CD14-positive monocyte (primary cell): ENCODE data around the gene ADAM11. TPM values are rescaled to one million over a fixed set of nuclear protein-coding genes. Genes with fewer than 3 reads are reported as not detected.
"Not testable (repeated sequence)": the region's sequence is repeated elsewhere in the genome, so short reads cannot be mapped to it uniquely, and the experiment has no call there.

Experiments used
- DNase-seq, 3 donors: peaks; one replicate each; pipeline ENCODE4 v3.0.0-alpha.2; 2011 to 2022
- H2AFZ ChIP-seq: 2 replicates; pipeline ENCODE4 v1.6.0; 2012; ENCODE audit warnings: mild to moderate bottlenecking, low read depth, low read length, inconsistent platforms; ENCODE audit not compliant: insufficient read depth, poor library complexity, severe bottlenecking
- H3K27ac ChIP-seq, 2 donors: 1 replicate in 1 of 2; 2 replicates in 1 of 2; pipeline ENCODE4 v1.5.1; 2012 to 2013; ENCODE audit warnings: low read length in 2 of 2, control low read depth in 1 of 2, inconsistent platforms in 1 of 2, low read depth in 1 of 2, mild to moderate bottlenecking in 1 of 2
- H3K27me3 ChIP-seq, 2 donors: one replicate each; pipeline versions ENCODE4 v1.6.0 to v1.6.1; 2011 to 2013; ENCODE audit warnings: low read length in 2 of 2; ENCODE audit not compliant: control insufficient read depth in 2 of 2, insufficient read depth in 2 of 2
- H3K36me3 ChIP-seq, 2 donors: replicated peaks in 1 of 2; 1 replicate in 1 of 2; 2 replicates in 1 of 2; pipeline versions ENCODE4 v1.5.1 to v1.6.1; 2012 to 2013; ENCODE audit warnings: low read length in 2 of 2, control low read depth in 1 of 2, inconsistent platforms in 1 of 2, mild to moderate bottlenecking in 1 of 2; ENCODE audit not compliant: insufficient read depth in 2 of 2, control insufficient read depth in 1 of 2
- H3K4me1 ChIP-seq, 2 donors: 1 replicate in 1 of 2; 2 replicates in 1 of 2; pipeline versions ENCODE4 v1.5.1 to v1.6.1; 2012 to 2013; ENCODE audit warnings: low read length in 2 of 2, control low read depth in 1 of 2, inconsistent platforms in 1 of 2, mild to moderate bottlenecking in 1 of 2, moderate library complexity in 1 of 2; ENCODE audit not compliant: insufficient read depth in 2 of 2, control insufficient read depth in 1 of 2
- H3K4me2 ChIP-seq: replicated peaks from 2 replicates; pipeline ENCODE3; 2012; ENCODE audit warnings: low read length, moderate library complexity, mild to moderate bottlenecking; ENCODE audit not compliant: poor library complexity, severe bottlenecking; ENCODE audit errors: extremely low read depth
- H3K4me3 ChIP-seq, 3 experiments: fragments of 200-600 bp in 1 of 3; sonication (generic) in 1 of 3; replicated peaks in 1 of 3; 1 replicate in 2 of 3; 2 replicates in 1 of 3; pipeline ENCODE4 v1.5.1; 2011 to 2013; ENCODE audit warnings: low read length in 3 of 3, mild to moderate bottlenecking in 3 of 3, control low read depth in 2 of 3, low read depth in 2 of 3, inconsistent platforms in 1 of 3, moderate library complexity in 1 of 3
- H3K79me2 ChIP-seq: 2 replicates; pipeline ENCODE4 v1.6.0; 2012; ENCODE audit warnings: mild to moderate bottlenecking, control low read depth, inconsistent platforms, low read length, moderate library complexity; ENCODE audit not compliant: insufficient read depth
- H3K9ac ChIP-seq: 2 replicates; pipeline ENCODE4 v1.6.0; 2017; ENCODE audit warnings: low read length, mild to moderate bottlenecking; ENCODE audit not compliant: insufficient read depth, poor library complexity, severe bottlenecking
- H3K9me3 ChIP-seq, 2 donors: replicated peaks in 1 of 2; 1 replicate in 1 of 2; 2 replicates in 1 of 2; pipeline versions ENCODE4 v1.5.1 to v1.6.1; 2012 to 2013; ENCODE audit warnings: low read length in 2 of 2, control low read depth in 1 of 2; ENCODE audit not compliant: control insufficient read depth in 1 of 2, insufficient read depth in 1 of 2
- H4K20me1 ChIP-seq: 2 replicates; pipeline ENCODE4 v1.6.0; 2012; ENCODE audit warnings: mild to moderate bottlenecking, low read length, control low read depth, moderate library complexity; ENCODE audit not compliant: insufficient read depth
- H3K27ac Mint-ChIP-seq, 7 donors: one replicate each; pipeline ENCODE4 v1.8.0; 2020; ENCODE audit warnings: mild to moderate bottlenecking in 7 of 7, mixed read lengths in 7 of 7, moderate library complexity in 6 of 7, inconsistent platforms in 2 of 7
- H3K27me3 Mint-ChIP-seq, 3 donors: one replicate each; pipeline ENCODE4 v1.8.0; 2021 to 2022; ENCODE audit warnings: low read depth in 3 of 3, mild to moderate bottlenecking in 3 of 3, mixed read lengths in 3 of 3, moderate library complexity in 3 of 3, inconsistent platforms in 1 of 3
- H3K36me3 Mint-ChIP-seq, 2 donors: one replicate each; pipeline ENCODE4 v1.8.0; 2020; ENCODE audit warnings: mixed read lengths in 2 of 2, inconsistent platforms in 1 of 2, mild to moderate bottlenecking in 1 of 2
- H3K4me1 Mint-ChIP-seq: one replicate; pipeline ENCODE4 v1.8.0; 2020; ENCODE audit warnings: mild to moderate bottlenecking, mixed read lengths
- H3K4me3 Mint-ChIP-seq, 2 donors: one replicate each; pipeline ENCODE4 v1.8.0; 2020; ENCODE audit warnings: mild to moderate bottlenecking in 2 of 2, mixed read lengths in 2 of 2, moderate library complexity in 1 of 2
- H3K9me3 Mint-ChIP-seq, 7 donors: one replicate each; pipeline ENCODE4 v1.8.0; 2020 to 2022; ENCODE audit warnings: mixed read lengths in 7 of 7, mild to moderate bottlenecking in 6 of 7, moderate library complexity in 6 of 7, inconsistent platforms in 2 of 7
- CTCF ChIP-seq: fragments of 200-600 bp; IDR thresholded peaks from one replicate; pipeline ENCODE4 v1.8.0; 2022; ENCODE audit warnings: antibody characterized with exemption, mild to moderate bottlenecking
- WGBS: methylation state at CpG from one replicate; pipeline ENCODE4 v1.1.5; 2013; ENCODE audit warnings: missing lambda C conversion rate; ENCODE audit not compliant: insufficient coverage; 5-methylcytosine and 5-hydroxymethylcytosine counted together
- intact Hi-C, 2 donors: fragments of 100-400 bp; cut with micrococcal nuclease; formaldehyde crosslinking; loops; one replicate each; pipeline versions ENCODE4 v1.15.0 to v1.15.1; 2023
- polyA plus RNA-seq, 3 donors: library from polyadenylated mRNA; depleted of rRNA in 1 of 3; unstranded in 2 of 3; stranded (reverse) in 1 of 3; fragments of 300-500 nt in 2 of 3; fragments of >200 nt in 1 of 3; fragmentation: Illumina TruSeq in 2 of 3; gene quantifications; 1 replicate in 2 of 3; 2 replicates in 1 of 3; pipeline ENCODE4 v1.2.3, GENCODE V29; 2012 to 2021

Gene ADAM11
- polyA plus RNA-seq, 3 donors: 0.19 TPM; not detected in 2

- Mint-ChIP-seq H3K27ac (no peak overlapping the region), H3K4me3 (no peak overlapping the region), H3K4me1 (peaks cover 2% of the 10 kb centered on the region), H3K9me3 (peaks cover 0 to 9% (median 0%) of the 10 kb centered on the region in 7 donors), H3K36me3 (peaks cover 24 to 25% of the 10 kb centered on the region in 2 donors), H3K27me3 (peaks cover 26 to 33% (median 27%) of the 10 kb centered on the region in 3 donors)
- no peaks in the 10 kb centered on the region for H3K79me2 ChIP-seq
- 88% methylated on average over 7 of the region's 7 CpGs for WGBS
- no peak overlapping the region for H3K4me2 ChIP-seq
- peaks cover 0 to 6% of the 10 kb centered on the region in 2 donors for H3K9me3 ChIP-seq
- peaks cover 2 to 6% of the 10 kb centered on the region in 2 donors for H3K4me1 ChIP-seq
- H4K20me1 ChIP-seq: no peaks in the 10 kb centered on the region
- H3K36me3 ChIP-seq: peaks cover 19 to 28% of the 10 kb centered on the region in 2 donors
- no peak overlapping the region for H3K4me3 ChIP-seq
- H3K27me3 ChIP-seq: peaks cover 16 to 20% of the 10 kb centered on the region in 2 donors
- no peak overlapping the region for H3K9ac ChIP-seq
- H2AFZ ChIP-seq: no peak overlapping the region
- intact Hi-C loops: no loop called here
- DNase-seq: no peak
- no peak overlapping the region for H3K27ac ChIP-seq
- no peak for TF ChIP-seq CTCF
Measured at GRCh38 chr17:44754276-44754675, 4.5 kb upstream of the ADAM11 start.

GRCh38 chr17:44755180-44755579, 3.6 kb upstream of the ADAM11 start:
- WGBS: 100% methylated on average over 2 of the region's 5 CpGs
- H3K4me3 Mint-ChIP-seq: not testable (repeated sequence)
- peaks cover 33 to 42% (median 36%) of the 10 kb centered on the region in 3 donors for H3K27me3 Mint-ChIP-seq

More at GRCh38 chr17:44755180-44755579, 3.6 kb upstream of the ADAM11 start:
- H2AFZ ChIP-seq, H3K27ac ChIP-seq, H3K9ac ChIP-seq, DNase-seq, H4K20me1 ChIP-seq, H3K27ac Mint-ChIP-seq, H3K9me3 ChIP-seq, H3K4me1 Mint-ChIP-seq, intact Hi-C loops, H3K4me3 ChIP-seq, H3K4me1 ChIP-seq, H3K79me2 ChIP-seq, H3K9me3 Mint-ChIP-seq, H3K4me2 ChIP-seq: not testable (repeated sequence)
- H3K36me3 Mint-ChIP-seq: peaks cover 18 to 19% of the 10 kb centered on the region in 2 donors
- peaks cover 22 to 29% of the 10 kb centered on the region in 2 donors for H3K27me3 ChIP-seq
- peaks cover 11 to 19% of the 10 kb centered on the region in 2 donors for H3K36me3 ChIP-seq
